Stimulated activated CD8-positive, alpha-beta memory T cell treated with anti-CD3 and anti-CD28 coated beads, Interleukin-15, amount 100 ng/mL, for 1 hour (primary cell): ENCODE measurements around the gene URM1.
A peak's percentile ranks its signal among the peaks of the same experiment; 100 is the strongest.
"Not testable (repeated sequence)": the region's sequence is repeated elsewhere in the genome, so short reads cannot be mapped to it uniquely, and the experiment has no call there.

Experiments
- DNase-seq: peaks from one replicate; pipeline ENCODE4 v3.0.0-alpha.2; 2020; ENCODE audit warnings: low read depth

Gene URM1

GRCh38 chr9:128409450-128409849 lies 38.3 kb downstream of the URM1 start:
- no peak for DNase-seq

GRCh38 chr9:128409978-128410377 lies 38.8 kb downstream of the URM1 start:
- no peak for DNase-seq

- no peak for DNase-seq
Measured at GRCh38 chr9:128411364-128412119, 40.4 kb downstream of the URM1 start.

- DNase-seq = no peak
Measured at GRCh38 chr9:128412120-128412790, 41.1 kb downstream of the URM1 start.

GRCh38 chr9:128413728-128414127 lies 42.6 kb downstream of the URM1 start:
- DNase-seq = not testable (repeated sequence)

- no peak for DNase-seq
Measured at GRCh38 chr9:128414461-128414860, 43.3 kb downstream of the URM1 start.

GRCh38 chr9:128415281-128415680 lies 44.1 kb downstream of the URM1 start:
- no peak for DNase-seq

- no peak for DNase-seq
Measured at GRCh38 chr9:128416014-128416413, 44.8 kb downstream of the URM1 start.

- no peak for DNase-seq
Measured at GRCh38 chr9:128416432-128417019, 45.4 kb downstream of the URM1 start.

GRCh38 chr9:128419061-128419925 lies 48.1 kb downstream of the URM1 start:
- no peak for DNase-seq

- DNase-seq = peak; percentile 30
Measured at GRCh38 chr9:128420060-128420650, 49.0 kb downstream of the URM1 start.

GRCh38 chr9:128420651-128421481 lies 49.7 kb downstream of the URM1 start, which contains the start of gene CERCAM:
TSS of gene CERCAM (plus strand) at chr9:128420857. CDS start at chr9:128420878, 21 bp downstream.
- DNase-seq = peak; percentile 21

- no peak for DNase-seq
Measured at GRCh38 chr9:128421482-128421996, 50.4 kb downstream of the URM1 start.

GRCh38 chr9:128422022-128422782 lies 51.0 kb downstream of the URM1 start:
- not testable (repeated sequence) for DNase-seq

GRCh38 chr9:128422783-128423150 lies 51.6 kb downstream of the URM1 start:
- no peak for DNase-seq

GRCh38 chr9:128423356-128423755 lies 52.2 kb downstream of the URM1 start:
- not testable (repeated sequence) for DNase-seq

GRCh38 chr9:128424268-128424780 lies 53.1 kb downstream of the URM1 start:
- DNase-seq = no peak

- DNase-seq = no peak
Measured at GRCh38 chr9:128428644-128429512, 57.7 kb downstream of the URM1 start.
